Muscle of leg (tissue), 11 donors: ENCODE results near the gene MBL2. TPM values are rescaled to one million over a fixed set of nuclear protein-coding genes. Genes with fewer than 3 reads are reported as not detected.

Experiments used
- DNase-seq: peaks from one replicate; pipeline ENCODE4 v3.0.0; 2013
- H3K27ac ChIP-seq: one replicate; pipeline ENCODE4 v1.5.1; 2013; ENCODE audit warnings: mild to moderate bottlenecking, low read length, control low read depth
- H3K27me3 ChIP-seq: one replicate; pipeline ENCODE4 v1.6.1; 2013; ENCODE audit warnings: low read length; ENCODE audit not compliant: control insufficient read depth, insufficient read depth
- H3K36me3 ChIP-seq: one replicate; pipeline ENCODE4 v1.6.1; 2013; ENCODE audit warnings: low read length; ENCODE audit not compliant: control insufficient read depth, insufficient read depth
- H3K4me1 ChIP-seq: one replicate; pipeline ENCODE4 v1.6.1; 2013; ENCODE audit warnings: low read length; ENCODE audit not compliant: control insufficient read depth, insufficient read depth
- H3K4me3 ChIP-seq: one replicate; pipeline ENCODE4 v1.5.1; 2013; ENCODE audit warnings: low read length, control low read depth
- H3K9me3 ChIP-seq: replicated peaks from 2 replicates; pipeline ENCODE4 v1.6.1; 2013; ENCODE audit warnings: low read depth, low read length; ENCODE audit not compliant: control insufficient read depth
- WGBS: methylation state at CpG from one replicate; pipeline ENCODE4 v1.1.5; 2013; ENCODE audit warnings: missing lambda C conversion rate; ENCODE audit not compliant: insufficient coverage; 5-methylcytosine and 5-hydroxymethylcytosine counted together
- polyA plus RNA-seq, 8 donors: library from polyadenylated mRNA; unstranded; fragments of 120-200 nt; gene quantifications; one replicate each; pipeline versions ENCODE4 v1.2.1 to v1.2.3, GENCODE V29; 2013; ENCODE audit warnings: inconsistent platforms in 1 of 8, low replicate concordance in 1 of 8; ENCODE audit not compliant: insufficient read length in 8 of 8, insufficient read depth in 1 of 8
- total RNA-seq: library from RNA; stranded (reverse); fragments of 120-200 nt; gene quantifications from one replicate; pipeline ENCODE4 v1.2.4, GENCODE V29; 2013

The MBL2 gene
- total and polyA plus RNA-seq, 9 donors, result 0.05 to 0.06 TPM; not detected in 7

- H3K27ac ChIP-seq, result no peak overlapping the region
- H3K9me3 ChIP-seq, result no peaks in the 10 kb centered on the region
- H3K4me1 ChIP-seq, result no peaks in the 10 kb centered on the region
- H3K4me3 ChIP-seq, result no peak overlapping the region
- 85% methylated on average over 3 of the region's 8 CpGs for WGBS
- no peaks in the 10 kb centered on the region for H3K36me3 ChIP-seq
- H3K27me3 ChIP-seq, result peaks cover 12% of the 10 kb centered on the region
- DNase-seq, result no peak
Measured at GRCh38 chr10:52774600-52775106, 2.1 kb upstream of the MBL2 start.

- 83% methylated on average over 1 of the region's 2 CpGs for WGBS
Measured at GRCh38 chr10:52774182-52774581, 1.6 kb upstream of the MBL2 start.

GRCh38 chr10:52771534-52772445 is 794 bp downstream of the MBL2 start:
- no peaks in the 10 kb centered on the region for H3K36me3 ChIP-seq
- DNase-seq, result no peak
- H3K27me3 ChIP-seq, result no peaks in the 10 kb centered on the region
- no peaks in the 10 kb centered on the region for H3K4me1 ChIP-seq
- H3K4me3 ChIP-seq, result no peak overlapping the region
- 63% methylated on average over 6 of the region's 8 CpGs for whole genome bisulfite sequencing
- no peak overlapping the region for H3K27ac ChIP-seq
- H3K9me3 ChIP-seq, result no peaks in the 10 kb centered on the region

More at GRCh38 chr10:52774182-52774581, 1.6 kb upstream of the MBL2 start:
- Histone ChIP-seq H3K27me3 (peaks cover 10% of the 10 kb centered on the region), H3K27ac (no peak overlapping the region), H3K9me3 (no peaks in the 10 kb centered on the region), H3K4me1 (no peaks in the 10 kb centered on the region), H3K36me3 (no peaks in the 10 kb centered on the region), H3K4me3 (no peak overlapping the region)
- no peak for DNase-seq

- Histone ChIP-seq H3K27me3 (no peaks in the 10 kb centered on the region), H3K27ac (no peak overlapping the region), H3K4me3 (no peak overlapping the region), H3K9me3 (no peaks in the 10 kb centered on the region), H3K4me1 (no peaks in the 10 kb centered on the region), H3K36me3 (no peaks in the 10 kb centered on the region)
- WGBS, result 50% methylated on average over 1 of the region's 2 CpGs
- no peak for DNase-seq
Measured at GRCh38 chr10:52770904-52771303, 1.7 kb downstream of the MBL2 start.

- no CpG with 5 or more reads among the region's 2 CpGs for WGBS
- no peak for DNase-seq
- Histone ChIP-seq H3K27me3 (no peaks in the 10 kb centered on the region), H3K9me3 (no peaks in the 10 kb centered on the region), H3K36me3 (no peaks in the 10 kb centered on the region), H3K4me1 (no peaks in the 10 kb centered on the region), H3K4me3 (no peak overlapping the region), H3K27ac (no peak overlapping the region)
Measured at GRCh38 chr10:52769966-52770365, 2.6 kb downstream of the MBL2 start.

GRCh38 chr10:52768001-52768532 is 4.5 kb downstream of the MBL2 start:
- H3K36me3 ChIP-seq, result no peaks in the 10 kb centered on the region
- H3K27me3 ChIP-seq, result no peaks in the 10 kb centered on the region
- no peak for DNase-seq
- H3K27ac ChIP-seq, result no peak overlapping the region
- no peak overlapping the region for H3K4me3 ChIP-seq
- no peaks in the 10 kb centered on the region for H3K9me3 ChIP-seq
- WGBS, result 81% methylated on average over 2 of the region's 3 CpGs
- no peaks in the 10 kb centered on the region for H3K4me1 ChIP-seq

- Histone ChIP-seq H3K27me3 (no peaks in the 10 kb centered on the region), H3K27ac (no peak overlapping the region), H3K9me3 (no peaks in the 10 kb centered on the region), H3K4me1 (no peaks in the 10 kb centered on the region), H3K36me3 (no peaks in the 10 kb centered on the region), H3K4me3 (no peak overlapping the region)
- 92% methylated on average over 5 of the region's 5 CpGs for WGBS
- no peak for DNase-seq
Measured at GRCh38 chr10:52762088-52762487, 10.5 kb downstream of the MBL2 start.

- Histone ChIP-seq H3K27ac (no peak overlapping the region), H3K4me1 (no peaks in the 10 kb centered on the region), H3K9me3 (no peaks in the 10 kb centered on the region), H3K27me3 (no peaks in the 10 kb centered on the region), H3K36me3 (no peaks in the 10 kb centered on the region), H3K4me3 (no peak overlapping the region)
- WGBS, result no CpG with 5 or more reads among the region's 3 CpGs
- no peak for DNase-seq
Measured at GRCh38 chr10:52759154-52759553, 13.4 kb downstream of the MBL2 start.

- no peak for DNase-seq
- H3K4me3 ChIP-seq, result no peak overlapping the region
- H3K9me3 ChIP-seq, result no peaks in the 10 kb centered on the region
- WGBS, result 100% methylated on average over 1 of the region's 2 CpGs
- no peaks in the 10 kb centered on the region for H3K27me3 ChIP-seq
- no peaks in the 10 kb centered on the region for H3K4me1 ChIP-seq
- no peaks in the 10 kb centered on the region for H3K36me3 ChIP-seq
- H3K27ac ChIP-seq, result no peak overlapping the region
Measured at GRCh38 chr10:52758406-52758805, 14.2 kb downstream of the MBL2 start.

- DNase-seq, result no peak
Measured at GRCh38 chr10:52757773-52758172, 14.8 kb downstream of the MBL2 start.

More at GRCh38 chr10:52757773-52758172, 14.8 kb downstream of the MBL2 start:
- Histone ChIP-seq H3K36me3 (no peaks in the 10 kb centered on the region), H3K27me3 (no peaks in the 10 kb centered on the region), H3K4me1 (no peaks in the 10 kb centered on the region), H3K27ac (no peak overlapping the region), H3K9me3 (no peaks in the 10 kb centered on the region), H3K4me3 (no peak overlapping the region)
- WGBS, result 100% methylated on average over 1 of the region's 6 CpGs
